Breast epithelium (tissue), 3 donors: ENCODE results near the gene CCDC66.

Experiments
- CTCF ChIP-seq, 3 donors: fragments of 450-650 bp; IDR thresholded peaks; one replicate each; pipeline ENCODE4 v1.5.1; 2016 to 2017; ENCODE audit warnings: antibody characterized with exemption in 3 of 3, mild to moderate bottlenecking in 3 of 3, moderate library complexity in 3 of 3
- POLR2A ChIP-seq: fragments of 450-650 bp; IDR thresholded peaks from one replicate; pipeline ENCODE4 v1.6.1; 2016; ENCODE audit warnings: antibody characterized with exemption, mild to moderate bottlenecking, moderate library complexity

- TF ChIP-seq POLR2A, result no peak
- no peak for TF ChIP-seq CTCF (IDR thresholded peaks at IDR 0.05)
Observed at GRCh38 chr3:56612146-56612545, 55.2 kb downstream of the CCDC66 start.
